ENCODE data around the gene IRF9. TPM values are rescaled to one million over a fixed set of nuclear protein-coding genes. Genes with fewer than 3 reads are reported as not detected.

IRF9 gene
- total and polyA plus RNA-seq, 2 of the 13 experiments (the other 11 are each of a cell fraction or from before 2014, with no cell fraction given) = 14.9 to 49.7 TPM

DNA sequence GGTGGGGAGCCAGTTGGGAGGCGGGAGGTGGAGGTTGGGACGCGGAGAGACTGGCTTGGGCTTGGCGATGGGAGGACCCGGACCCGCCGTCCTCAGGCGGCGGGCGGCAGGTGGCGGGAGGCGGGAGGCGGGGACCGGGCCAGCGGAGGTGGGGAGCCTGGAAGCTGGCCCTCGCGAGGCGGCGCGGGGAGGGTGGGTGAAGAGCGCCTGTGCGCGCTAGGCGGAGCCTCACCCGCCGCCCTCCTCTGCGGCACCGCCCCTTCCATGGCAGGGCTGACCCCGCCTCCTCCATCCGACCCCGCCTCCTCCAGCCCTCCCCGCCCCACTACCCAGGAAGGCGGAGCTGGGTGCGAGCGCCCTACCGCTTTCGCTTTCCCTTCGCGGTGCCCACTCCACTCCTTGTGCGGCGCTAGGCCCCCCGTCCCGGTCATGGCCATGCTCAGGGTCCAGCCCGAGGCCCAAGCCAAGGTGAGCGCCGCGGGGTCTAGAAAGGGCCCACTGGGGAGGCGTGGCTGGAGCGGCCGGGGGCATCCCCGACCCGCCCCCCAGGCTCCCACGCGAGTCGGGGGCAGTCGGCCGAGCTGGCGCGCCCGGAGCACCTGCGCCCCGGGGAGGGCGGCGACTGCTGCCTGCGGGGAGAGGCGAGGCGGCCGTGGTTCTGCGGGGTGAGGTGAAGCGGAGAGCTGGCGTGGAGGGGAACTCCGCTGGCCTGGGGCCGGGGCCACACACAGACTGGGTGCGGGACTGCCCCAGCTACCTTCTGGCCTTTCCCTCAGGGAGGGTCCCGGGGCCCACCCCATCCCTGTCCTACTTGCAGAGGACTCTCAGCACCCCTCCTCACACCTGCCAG, 25.0 kb upstream of the IRF9 start, which contains the start of gene PSME1 (continued):
- TF ChIP-seq PHF5A (CRISPR knock-in tag; IDR thresholded peaks at IDR 0.05; ENCODE audit: low read depth, unreplicated experiment) (no peak), NONO (IDR thresholded peaks at IDR 0.05) (no peak), NONO (CRISPR knock-in tag; conservative IDR thresholded peaks at IDR 0.05) (no peak), ZNF30 (CRISPR knock-in tag; IDR thresholded peaks at IDR 0.05) (no peak), GATAD1 (CRISPR knock-in tag; IDR thresholded peaks at IDR 0.05) (peak; percentile 73), SIN3B (IDR thresholded peaks at IDR 0.05; ENCODE audit: low read length) (no peak; the same call in 1 of the 2 replicates), ZNF577 (CRISPR knock-in tag; IDR thresholded peaks at IDR 0.05; ENCODE audit: borderline replicate concordance, low read depth) (0 out of 2 replicates have a peak, but pooled peaks have one; percentile 26), ZNF670 (CRISPR knock-in tag; IDR thresholded peaks at IDR 0.05; ENCODE audit: borderline replicate concordance) (no peak), ZNF552 (CRISPR knock-in tag; IDR thresholded peaks at IDR 0.05; ENCODE audit: borderline replicate concordance) (no peak; the same call in 1 of the 2 replicates), ZNF382 (CRISPR knock-in tag; IDR thresholded peaks at IDR 0.05; ENCODE audit: borderline replicate concordance) (no peak), SNAPC4 (CRISPR knock-in tag; IDR thresholded peaks at IDR 0.05) (0 out of 2 replicates have a peak, but pooled peaks have one; percentile 77), RFX5 (IDR thresholded peaks at IDR 0.05; ENCODE audit: low read depth, low read length) (no peak), KAT2B (IDR thresholded peaks at IDR 0.05; ENCODE audit: borderline replicate concordance, low read depth, low read length) (no peak), ZSCAN22 (CRISPR knock-in tag; IDR thresholded peaks at IDR 0.05) (no peak), ZFP1 (CRISPR knock-in tag; IDR thresholded peaks at IDR 0.05) (no peak; the same call in 1 of the 2 replicates), ZBTB21 (CRISPR knock-in tag; IDR thresholded peaks at IDR 0.05) (no peak), CREB1 (IDR thresholded peaks at IDR 0.05) (no peak), CREB1 (CRISPR knock-in tag; IDR thresholded peaks at IDR 0.05) (no peak), RARA (CRISPR knock-in tag; IDR thresholded peaks at IDR 0.05) (peak; percentile 53), ZFY (CRISPR knock-in tag; IDR thresholded peaks at IDR 0.05) (peak; percentile 94)
- TF ChIP-seq, protein P1, sequence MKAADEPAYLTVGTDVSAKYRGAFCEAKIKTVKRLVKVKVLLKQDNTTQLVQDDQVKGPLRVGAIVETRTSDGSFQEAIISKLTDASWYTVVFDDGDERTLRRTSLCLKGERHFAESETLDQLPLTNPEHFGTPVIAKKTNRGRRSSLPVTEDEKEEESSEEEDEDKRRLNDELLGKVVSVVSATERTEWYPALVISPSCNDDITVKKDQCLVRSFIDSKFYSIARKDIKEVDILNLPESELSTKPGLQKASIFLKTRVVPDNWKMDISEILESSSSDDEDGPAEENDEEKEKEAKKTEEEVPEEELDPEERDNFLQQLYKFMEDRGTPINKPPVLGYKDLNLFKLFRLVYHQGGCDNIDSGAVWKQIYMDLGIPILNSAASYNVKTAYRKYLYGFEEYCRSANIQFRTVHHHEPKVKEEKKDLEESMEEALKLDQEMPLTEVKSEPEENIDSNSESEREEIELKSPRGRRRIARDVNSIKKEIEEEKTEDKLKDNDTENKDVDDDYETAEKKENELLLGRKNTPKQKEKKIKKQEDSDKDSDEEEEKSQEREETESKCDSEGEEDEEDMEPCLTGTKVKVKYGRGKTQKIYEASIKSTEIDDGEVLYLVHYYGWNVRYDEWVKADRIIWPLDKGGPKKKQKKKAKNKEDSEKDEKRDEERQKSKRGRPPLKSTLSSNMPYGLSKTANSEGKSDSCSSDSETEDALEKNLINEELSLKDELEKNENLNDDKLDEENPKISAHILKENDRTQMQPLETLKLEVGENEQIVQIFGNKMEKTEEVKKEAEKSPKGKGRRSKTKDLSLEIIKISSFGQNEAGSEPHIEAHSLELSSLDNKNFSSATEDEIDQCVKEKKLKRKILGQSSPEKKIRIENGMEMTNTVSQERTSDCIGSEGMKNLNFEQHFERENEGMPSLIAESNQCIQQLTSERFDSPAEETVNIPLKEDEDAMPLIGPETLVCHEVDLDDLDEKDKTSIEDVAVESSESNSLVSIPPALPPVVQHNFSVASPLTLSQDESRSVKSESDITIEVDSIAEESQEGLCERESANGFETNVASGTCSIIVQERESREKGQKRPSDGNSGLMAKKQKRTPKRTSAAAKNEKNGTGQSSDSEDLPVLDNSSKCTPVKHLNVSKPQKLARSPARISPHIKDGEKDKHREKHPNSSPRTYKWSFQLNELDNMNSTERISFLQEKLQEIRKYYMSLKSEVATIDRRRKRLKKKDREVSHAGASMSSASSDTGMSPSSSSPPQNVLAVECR (CRISPR knock-in tag; IDR thresholded peaks at IDR 0.05; ENCODE audit: borderline replicate concordance) = no peak

Measured in HepG2 (cell line).